ENCODE data around the gene PLXNA2.

Gene PLXNA2

GRCh38 chr1:208201229-208201628, 43.0 kb downstream of the PLXNA2 start:
- ATAC-seq (ENCODE audit: low read depth), result peak; percentile 78
- H3K4me3 ChIP-seq (ENCODE audit: severe bottlenecking), result no peak overlapping the region
- no peak for TF ChIP-seq CTCF (IDR thresholded peaks at IDR 0.05; ENCODE audit: poor library complexity, severe bottlenecking)
- peaks cover 16% of the 10 kb centered on the region for H3K36me3 ChIP-seq (ENCODE audit: low read depth)
- no peaks in the 10 kb centered on the region for H3K9me3 ChIP-seq (ENCODE audit: severe bottlenecking)
- peaks cover 36% of the 10 kb centered on the region for H3K4me1 ChIP-seq (ENCODE audit: insufficient read depth, poor library complexity, severe bottlenecking)
- no peaks in the 10 kb centered on the region for H3K27me3 ChIP-seq (ENCODE audit: insufficient read depth, poor library complexity, severe bottlenecking)
- peak overlapping the region; percentile 77 for H3K27ac ChIP-seq (ENCODE audit: poor library complexity, severe bottlenecking)
- no peak for DNase-seq (ENCODE audit: low spot score)

- H3K27me3 ChIP-seq (ENCODE audit: insufficient read depth, poor library complexity, severe bottlenecking), result no peaks in the 10 kb centered on the region
- H3K9me3 ChIP-seq (ENCODE audit: severe bottlenecking), result no peaks in the 10 kb centered on the region
- H3K36me3 ChIP-seq (ENCODE audit: low read depth), result 0 out of 2 replicates have a peak, but pooled peaks cover 9% of the 10 kb centered on the region
- H3K4me3 ChIP-seq (ENCODE audit: severe bottlenecking), result no peak overlapping the region
- H3K27ac ChIP-seq (ENCODE audit: poor library complexity, severe bottlenecking), result peak overlapping the region; percentile 77
- DNase-seq (ENCODE audit: low spot score) (no peak), ATAC-seq (ENCODE audit: low read depth) (no peak)
- H3K4me1 ChIP-seq (ENCODE audit: insufficient read depth, poor library complexity, severe bottlenecking), result peaks cover 36% of the 10 kb centered on the region
- no peak for TF ChIP-seq CTCF (IDR thresholded peaks at IDR 0.05; ENCODE audit: poor library complexity, severe bottlenecking)
Observed at GRCh38 chr1:208200116-208200515, 44.1 kb downstream of the PLXNA2 start.

- TF ChIP-seq CTCF (IDR thresholded peaks at IDR 0.05; ENCODE audit: poor library complexity, severe bottlenecking), result no peak
- Histone ChIP-seq H3K36me3 (ENCODE audit: low read depth) (0 out of 2 replicates have a peak, but pooled peaks cover 9% of the 10 kb centered on the region), H3K27ac (ENCODE audit: poor library complexity, severe bottlenecking) (no peak overlapping the region), H3K4me3 (ENCODE audit: severe bottlenecking) (no peak overlapping the region), H3K9me3 (ENCODE audit: severe bottlenecking) (no peaks in the 10 kb centered on the region), H3K4me1 (ENCODE audit: insufficient read depth, poor library complexity, severe bottlenecking) (peaks cover 26% of the 10 kb centered on the region), H3K27me3 (ENCODE audit: insufficient read depth, poor library complexity, severe bottlenecking) (no peaks in the 10 kb centered on the region)
- DNase-seq (ENCODE audit: low spot score) (no peak), ATAC-seq (ENCODE audit: low read depth) (no peak)
Observed at GRCh38 chr1:208198236-208198635, 45.9 kb downstream of the PLXNA2 start.

- Histone ChIP-seq H3K36me3 (ENCODE audit: low read depth) (peaks cover 7% of the 10 kb centered on the region; the same call in 1 of the 2 replicates), H3K27me3 (ENCODE audit: insufficient read depth, poor library complexity, severe bottlenecking) (no peaks in the 10 kb centered on the region), H3K4me1 (ENCODE audit: insufficient read depth, poor library complexity, severe bottlenecking) (no peaks in the 10 kb centered on the region), H3K27ac (ENCODE audit: poor library complexity, severe bottlenecking) (no peak overlapping the region), H3K4me3 (ENCODE audit: severe bottlenecking) (no peak overlapping the region), H3K9me3 (ENCODE audit: severe bottlenecking) (no peaks in the 10 kb centered on the region)
- TF ChIP-seq CTCF (IDR thresholded peaks at IDR 0.05; ENCODE audit: poor library complexity, severe bottlenecking), result no peak
- DNase-seq (ENCODE audit: low spot score) (no peak), ATAC-seq (ENCODE audit: low read depth) (no peak)
Observed at GRCh38 chr1:208194944-208195343, 49.2 kb downstream of the PLXNA2 start.

DNA sequence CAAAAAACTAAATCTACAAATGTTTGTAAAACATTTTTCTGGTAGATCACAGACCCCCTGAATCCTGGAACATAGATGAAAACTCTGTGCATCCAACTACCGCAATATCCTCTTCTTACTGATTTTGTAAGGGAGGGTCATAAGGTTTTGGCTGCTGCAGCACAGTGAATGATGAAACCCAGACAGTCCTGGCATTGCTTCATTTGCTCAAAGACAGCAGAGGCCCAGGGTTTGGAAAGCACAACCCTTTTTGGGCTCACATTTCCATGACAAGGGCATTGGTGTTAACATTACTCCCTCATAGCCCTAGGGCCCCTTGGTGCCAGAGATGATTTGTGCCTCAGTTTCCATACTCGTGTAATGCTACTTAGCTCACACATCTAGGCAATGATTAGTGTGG, 51.2 kb downstream of the PLXNA2 start:
- H3K9me3 ChIP-seq (ENCODE audit: severe bottlenecking), result no peaks in the 10 kb centered on the region
- no peaks in the 10 kb centered on the region for H3K27me3 ChIP-seq (ENCODE audit: insufficient read depth, poor library complexity, severe bottlenecking)
- no peaks in the 10 kb centered on the region for H3K4me1 ChIP-seq (ENCODE audit: insufficient read depth, poor library complexity, severe bottlenecking)
- ATAC-seq (ENCODE audit: low read depth) (no peak), DNase-seq (ENCODE audit: low spot score) (no peak)
- no peak overlapping the region for H3K27ac ChIP-seq (ENCODE audit: poor library complexity, severe bottlenecking)
- no peak overlapping the region for H3K4me3 ChIP-seq (ENCODE audit: severe bottlenecking)
- H3K36me3 ChIP-seq (ENCODE audit: low read depth), result peaks cover 4% of the 10 kb centered on the region; the same call in 1 of the 2 replicates
- TF ChIP-seq CTCF (IDR thresholded peaks at IDR 0.05; ENCODE audit: poor library complexity, severe bottlenecking), result no peak
